Esophagus muscularis mucosa (tissue), 4 donors: ENCODE results near the gene PEX7.

Experiments used
- EP300 ChIP-seq: sonication (generic); formaldehyde crosslinking; IDR thresholded peaks from one replicate; pipeline ENCODE4 v1.6.1; 2017; ENCODE audit warnings: antibody characterized with exemption
- POLR2A ChIP-seq: fragments of 450-650 bp; IDR thresholded peaks from one replicate; pipeline ENCODE4 v1.6.1; 2017; ENCODE audit warnings: antibody characterized with exemption, moderate library complexity, mild to moderate bottlenecking, low read depth
- TF ChIP-seq, protein P1 (sequence below), 3 experiments: fragments of 200-600 bp in 2 of 3; fragments of 450-650 bp in 1 of 3; sonication (generic) in 2 of 3; IDR thresholded peaks; one replicate each; pipeline ENCODE4 v1.5.1; 2017 to 2019; ENCODE audit warnings: antibody characterized with exemption in 3 of 3, mild to moderate bottlenecking in 2 of 3, moderate library complexity in 1 of 3

DNA sequence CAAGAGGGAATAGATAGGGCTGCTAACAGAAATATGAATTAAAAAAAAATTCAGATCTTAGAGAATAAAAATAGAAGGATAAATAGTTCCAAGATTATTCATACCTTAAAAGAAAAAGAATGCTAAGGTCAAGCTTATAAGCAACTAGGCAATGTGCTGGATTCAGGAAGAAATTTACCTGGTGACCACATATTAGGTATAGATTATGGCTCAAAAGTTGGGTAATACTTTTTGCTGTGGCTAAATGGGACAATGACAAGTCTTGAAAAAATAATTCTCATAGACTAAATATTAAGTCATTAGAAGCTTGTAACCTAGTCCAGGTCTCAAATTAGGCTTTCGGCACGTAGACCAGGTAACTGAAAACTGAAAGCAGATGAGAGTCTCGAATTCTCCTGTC lies 47.3 kb upstream of the PEX7 start:
- no peak for TF ChIP-seq EP300
- TF ChIP-seq, protein P1, sequence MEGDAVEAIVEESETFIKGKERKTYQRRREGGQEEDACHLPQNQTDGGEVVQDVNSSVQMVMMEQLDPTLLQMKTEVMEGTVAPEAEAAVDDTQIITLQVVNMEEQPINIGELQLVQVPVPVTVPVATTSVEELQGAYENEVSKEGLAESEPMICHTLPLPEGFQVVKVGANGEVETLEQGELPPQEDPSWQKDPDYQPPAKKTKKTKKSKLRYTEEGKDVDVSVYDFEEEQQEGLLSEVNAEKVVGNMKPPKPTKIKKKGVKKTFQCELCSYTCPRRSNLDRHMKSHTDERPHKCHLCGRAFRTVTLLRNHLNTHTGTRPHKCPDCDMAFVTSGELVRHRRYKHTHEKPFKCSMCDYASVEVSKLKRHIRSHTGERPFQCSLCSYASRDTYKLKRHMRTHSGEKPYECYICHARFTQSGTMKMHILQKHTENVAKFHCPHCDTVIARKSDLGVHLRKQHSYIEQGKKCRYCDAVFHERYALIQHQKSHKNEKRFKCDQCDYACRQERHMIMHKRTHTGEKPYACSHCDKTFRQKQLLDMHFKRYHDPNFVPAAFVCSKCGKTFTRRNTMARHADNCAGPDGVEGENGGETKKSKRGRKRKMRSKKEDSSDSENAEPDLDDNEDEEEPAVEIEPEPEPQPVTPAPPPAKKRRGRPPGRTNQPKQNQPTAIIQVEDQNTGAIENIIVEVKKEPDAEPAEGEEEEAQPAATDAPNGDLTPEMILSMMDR (IDR thresholded peaks at IDR 0.05), result no peak
- TF ChIP-seq POLR2A, result no peak
